Measurements from ENCODE around the gene CES2.

The CES2 gene

DNA sequence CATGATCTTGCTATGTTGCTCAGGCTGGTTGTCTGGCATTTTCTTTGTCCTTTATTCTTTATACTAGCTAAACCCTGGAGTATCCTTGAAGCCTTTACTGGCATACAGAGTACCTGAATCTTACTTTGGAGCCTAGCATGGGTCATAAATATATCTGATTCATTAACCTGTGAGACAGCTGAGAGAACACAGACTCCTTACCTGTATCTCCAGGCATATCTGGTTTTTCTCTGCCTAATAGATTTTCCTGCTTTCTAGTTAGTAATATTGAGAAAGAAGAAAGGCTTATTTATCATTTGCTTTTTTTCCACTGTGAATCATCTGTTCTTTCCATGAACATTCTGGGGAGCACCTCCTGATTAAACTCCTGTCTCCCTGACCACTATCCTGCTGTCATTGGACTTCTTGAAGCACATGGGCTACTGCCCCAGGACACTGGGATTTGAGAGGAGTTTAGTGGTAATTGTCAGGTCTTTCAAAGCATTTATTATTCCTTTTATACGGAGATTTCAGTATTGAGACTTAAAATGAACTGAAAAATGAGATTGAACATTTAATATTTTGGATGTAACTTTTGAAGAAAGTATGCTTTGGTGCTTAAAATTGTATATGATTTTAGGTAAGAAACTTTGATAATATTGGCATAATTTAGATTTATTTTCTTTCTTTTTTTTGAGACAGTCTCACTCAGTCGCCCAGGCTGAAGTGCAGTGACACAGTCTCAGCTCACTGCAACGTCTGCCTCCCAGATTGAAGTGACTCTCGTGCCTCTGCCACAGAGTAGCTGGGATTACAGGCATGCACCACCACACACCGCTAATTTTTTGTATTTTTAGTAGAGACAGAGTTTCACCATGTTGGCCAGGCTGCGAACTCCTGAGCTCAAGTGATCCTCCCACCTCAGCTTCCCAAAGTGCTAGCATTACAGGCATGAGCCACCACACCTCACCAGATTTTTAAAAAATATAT lies 46.4 kb upstream of the CES2 start:
- TF ChIP-seq OSR1 (CRISPR knock-in tag; IDR thresholded peaks at IDR 0.05) = no peak
- TF ChIP-seq TOX (CRISPR knock-in tag; IDR thresholded peaks at IDR 0.05; ENCODE audit: borderline replicate concordance) = no peak
- TF ChIP-seq ZNF8 (CRISPR knock-in tag; IDR thresholded peaks at IDR 0.05) = no peak
- no peak for TF ChIP-seq ISL1 (CRISPR knock-in tag; IDR thresholded peaks at IDR 0.05)
- no peak for TF ChIP-seq ZFP3 (CRISPR knock-in tag; IDR thresholded peaks at IDR 0.05)
- no peak for TF ChIP-seq RARB (CRISPR knock-in tag; IDR thresholded peaks at IDR 0.05)
- TF ChIP-seq ZC3H10 (CRISPR knock-in tag; IDR thresholded peaks at IDR 0.05) = no peak
- ATAC-seq = no peak

DNA sequence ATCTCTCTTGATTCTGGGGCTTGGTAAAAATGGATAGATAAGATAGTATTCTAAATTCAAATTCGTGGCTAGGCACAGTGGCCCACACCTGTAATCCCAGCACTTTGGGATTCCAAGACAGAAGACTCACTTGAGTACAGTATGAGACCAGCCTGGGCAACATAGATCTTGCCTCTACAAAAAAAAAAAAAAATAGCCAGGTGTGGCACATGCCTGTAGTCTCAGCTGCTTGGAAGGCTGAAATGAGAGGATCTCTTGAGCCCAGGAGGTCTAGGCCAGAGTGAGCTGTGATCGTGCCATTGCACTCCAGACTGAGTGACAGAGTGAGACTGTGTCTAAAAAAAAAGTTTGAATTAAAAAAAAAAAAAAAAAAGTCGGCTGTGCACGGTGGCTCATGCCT lies 45.7 kb upstream of the CES2 start:
- TF ChIP-seq ESRRG (CRISPR knock-in tag; IDR thresholded peaks at IDR 0.05) (no peak), ZFP30 (CRISPR knock-in tag; IDR thresholded peaks at IDR 0.05) (no peak), ZNF565 (CRISPR knock-in tag; conservative IDR thresholded peaks at IDR 0.05; ENCODE audit: low read depth) (no peak), RARB (CRISPR knock-in tag; IDR thresholded peaks at IDR 0.05) (no peak), ARNTL (CRISPR knock-in tag; IDR thresholded peaks at IDR 0.05; ENCODE audit: borderline replicate concordance, low read depth) (no peak)
- ATAC-seq = no peak

- TF ChIP-seq GLIS3 (CRISPR knock-in tag; IDR thresholded peaks at IDR 0.05) (no peak), TSHZ2 (CRISPR knock-in tag; IDR thresholded peaks at IDR 0.05) (no peak), ZNF8 (CRISPR knock-in tag; IDR thresholded peaks at IDR 0.05) (no peak), ARNTL (CRISPR knock-in tag; IDR thresholded peaks at IDR 0.05; ENCODE audit: borderline replicate concordance, low read depth) (no peak), RARB (CRISPR knock-in tag; IDR thresholded peaks at IDR 0.05) (no peak)
- no peak for ATAC-seq
Observed at GRCh38 chr16:66890799-66891198, 44.5 kb upstream of the CES2 start.

DNA sequence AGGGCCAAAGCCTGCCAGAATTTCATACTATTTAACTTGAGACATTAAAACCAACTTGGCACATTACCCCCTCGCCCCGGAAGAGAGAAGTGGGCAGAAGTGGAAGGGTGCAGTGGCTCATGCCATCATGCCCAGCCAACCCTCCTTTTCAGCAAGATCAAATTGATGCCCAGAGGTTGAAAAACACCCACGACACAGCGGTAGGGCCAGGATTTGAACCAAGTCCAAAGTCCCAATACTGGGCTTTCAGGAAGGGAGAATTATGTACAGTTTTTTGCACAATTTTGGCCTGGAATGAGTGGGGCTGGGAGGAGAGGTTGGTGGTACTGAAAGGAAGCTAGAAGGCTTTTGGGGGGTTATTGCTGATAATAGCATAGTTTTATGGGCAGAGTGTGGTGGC lies 44.0 kb upstream of the CES2 start:
- TF ChIP-seq ZNF565 (CRISPR knock-in tag; conservative IDR thresholded peaks at IDR 0.05; ENCODE audit: low read depth) = no peak
- TF ChIP-seq SNAI2 (CRISPR knock-in tag; IDR thresholded peaks at IDR 0.05) = no peak
- no peak for TF ChIP-seq TSHZ2 (CRISPR knock-in tag; IDR thresholded peaks at IDR 0.05)
- TF ChIP-seq CSDC2 (CRISPR knock-in tag; IDR thresholded peaks at IDR 0.05) = no peak
- no peak for TF ChIP-seq CREB5 (CRISPR knock-in tag; IDR thresholded peaks at IDR 0.05; ENCODE audit: low read depth)
- TF ChIP-seq BACH2 (CRISPR knock-in tag; IDR thresholded peaks at IDR 0.05; ENCODE audit: borderline replicate concordance) = no peak
- TF ChIP-seq RARB (CRISPR knock-in tag; IDR thresholded peaks at IDR 0.05) = no peak
- TF ChIP-seq ZFP30 (CRISPR knock-in tag; IDR thresholded peaks at IDR 0.05) = no peak
- TF ChIP-seq ZNF8 (CRISPR knock-in tag; IDR thresholded peaks at IDR 0.05) = no peak
- TF ChIP-seq OSR1 (CRISPR knock-in tag; IDR thresholded peaks at IDR 0.05) = no peak
- TF ChIP-seq POU6F1 (CRISPR knock-in tag; IDR thresholded peaks at IDR 0.05; ENCODE audit: borderline replicate concordance, low read depth) = no peak
- no peak for TF ChIP-seq PPARA (CRISPR knock-in tag; IDR thresholded peaks at IDR 0.05; ENCODE audit: borderline replicate concordance)
- no peak for TF ChIP-seq ISL1 (CRISPR knock-in tag; IDR thresholded peaks at IDR 0.05)
- no peak for TF ChIP-seq ESRRG (CRISPR knock-in tag; IDR thresholded peaks at IDR 0.05)
- no peak for TF ChIP-seq TCF4 (CRISPR knock-in tag; IDR thresholded peaks at IDR 0.05; ENCODE audit: borderline replicate concordance)
- TF ChIP-seq ZFP3 (CRISPR knock-in tag; IDR thresholded peaks at IDR 0.05) = no peak
- TF ChIP-seq TOX (CRISPR knock-in tag; IDR thresholded peaks at IDR 0.05; ENCODE audit: borderline replicate concordance) = no peak
- TF ChIP-seq GLIS3 (CRISPR knock-in tag; IDR thresholded peaks at IDR 0.05) = no peak
- TF ChIP-seq ARNTL (CRISPR knock-in tag; IDR thresholded peaks at IDR 0.05; ENCODE audit: borderline replicate concordance, low read depth) = no peak
- no peak for ATAC-seq

All from SK-N-SH treated with all-trans-retinoic acid at 6 μM for 48 hours (cell line).